ENCODE data around the gene ITPA.

Gene ITPA

GRCh38 chr20:3218307-3218988, 9.2 kb downstream of the ITPA start:
- no peaks in the 10 kb centered on the region for H3K27me3 ChIP-seq (ENCODE audit: insufficient read depth, low read length, poor library complexity)
- no peak overlapping the region for H3K9ac ChIP-seq (ENCODE audit: low read depth, low read length)
- peaks cover 3% of the 10 kb centered on the region; the same call in 1 of the 2 replicates for H4K20me1 ChIP-seq (ENCODE audit: insufficient read depth, low read length)
- H3K4me1 ChIP-seq (ENCODE audit: insufficient read depth, low read length) = no peaks in the 10 kb centered on the region
- H3K27ac ChIP-seq (ENCODE audit: low read length) = no peak overlapping the region
- DNase-seq = peak; percentile 59
- H3K36me3 ChIP-seq (ENCODE audit: insufficient read depth, low read length) = peaks cover 86% of the 10 kb centered on the region
- H3K4me3 ChIP-seq (ENCODE audit: low read depth in 1 of 2, low read length in 2 of 2) = no peak overlapping the region
- H3K79me2 ChIP-seq (ENCODE audit: insufficient read depth, low read length) = 0 out of 2 replicates have a peak, but pooled peaks cover 3% of the 10 kb centered on the region
- no peak overlapping the region for H3K4me2 ChIP-seq (ENCODE audit: insufficient read depth, low read length)
- H2AFZ ChIP-seq (ENCODE audit: low read depth, low read length) = no peak overlapping the region
- no peaks in the 10 kb centered on the region for H3K9me3 ChIP-seq (ENCODE audit: insufficient read depth, low read length, severe bottlenecking)
- peak; percentile 78 for ATAC-seq (ENCODE audit: insufficient read depth, low read depth)
- TF ChIP-seq EZH2 (IDR thresholded peaks at IDR 0.05; ENCODE audit: borderline replicate concordance, low read depth, low read length, severe bottlenecking) = no peak
- peak; percentile 63 for TF ChIP-seq CTCF (IDR thresholded peaks at IDR 0.05; ENCODE audit: borderline replicate concordance, extremely low read depth, low read length, poor library complexity, severe bottlenecking)

- Histone ChIP-seq H3K4me1 (ENCODE audit: insufficient read depth, low read length) (no peaks in the 10 kb centered on the region), H3K4me3 (ENCODE audit: low read depth in 1 of 2, low read length in 2 of 2) (no peak overlapping the region)
Observed at GRCh38 chr20:3221398-3222226, 12.3 kb downstream of the ITPA start.

GRCh38 chr20:3222635-3223600, 13.6 kb downstream of the ITPA start:
- no peak overlapping the region for H2AFZ ChIP-seq (ENCODE audit: low read depth, low read length)
- no peak overlapping the region for H3K4me3 ChIP-seq (ENCODE audit: low read depth in 1 of 2, low read length in 2 of 2)
- no peaks in the 10 kb centered on the region for H3K79me2 ChIP-seq (ENCODE audit: insufficient read depth, low read length)
- TF ChIP-seq CTCF (IDR thresholded peaks at IDR 0.05; ENCODE audit: borderline replicate concordance, extremely low read depth, low read length, poor library complexity, severe bottlenecking) (no peak), EZH2 (IDR thresholded peaks at IDR 0.05; ENCODE audit: borderline replicate concordance, low read depth, low read length, severe bottlenecking) (no peak)
- no peak overlapping the region for H3K9ac ChIP-seq (ENCODE audit: low read depth, low read length)
- 0 out of 3 replicates have a peak, but pooled peaks have one; percentile 7 for ATAC-seq (ENCODE audit: insufficient read depth, low read depth)
- H3K27me3 ChIP-seq (ENCODE audit: insufficient read depth, low read length, poor library complexity) = no peaks in the 10 kb centered on the region
- no peaks in the 10 kb centered on the region for H3K9me3 ChIP-seq (ENCODE audit: insufficient read depth, low read length, severe bottlenecking)
- no peaks in the 10 kb centered on the region for H4K20me1 ChIP-seq (ENCODE audit: insufficient read depth, low read length)
- no peak overlapping the region for H3K4me2 ChIP-seq (ENCODE audit: insufficient read depth, low read length)
- H3K4me1 ChIP-seq (ENCODE audit: insufficient read depth, low read length) = no peaks in the 10 kb centered on the region
- peaks cover 57% of the 10 kb centered on the region for H3K36me3 ChIP-seq (ENCODE audit: insufficient read depth, low read length)
- no peak for DNase-seq
- H3K27ac ChIP-seq (ENCODE audit: low read length) = no peak overlapping the region

More at GRCh38 chr20:3221398-3222226, 12.3 kb downstream of the ITPA start:
- no peak for TF ChIP-seq CTCF (IDR thresholded peaks at IDR 0.05; ENCODE audit: borderline replicate concordance, extremely low read depth, low read length, poor library complexity, severe bottlenecking)
- no peak for TF ChIP-seq EZH2 (IDR thresholded peaks at IDR 0.05; ENCODE audit: borderline replicate concordance, low read depth, low read length, severe bottlenecking)
- Histone ChIP-seq H3K9ac (ENCODE audit: low read depth, low read length) (no peak overlapping the region), H3K36me3 (ENCODE audit: insufficient read depth, low read length) (peaks cover 66% of the 10 kb centered on the region), H3K4me2 (ENCODE audit: insufficient read depth, low read length) (no peak overlapping the region), H3K9me3 (ENCODE audit: insufficient read depth, low read length, severe bottlenecking) (no peaks in the 10 kb centered on the region), H3K27ac (ENCODE audit: low read length) (no peak overlapping the region), H2AFZ (ENCODE audit: low read depth, low read length) (no peak overlapping the region), H3K27me3 (ENCODE audit: insufficient read depth, low read length, poor library complexity) (no peaks in the 10 kb centered on the region), H3K79me2 (ENCODE audit: insufficient read depth, low read length) (no peaks in the 10 kb centered on the region), H4K20me1 (ENCODE audit: insufficient read depth, low read length) (no peaks in the 10 kb centered on the region)
- DNase-seq = no peak
- ATAC-seq (ENCODE audit: insufficient read depth, low read depth) = no peak
